ENCODE data around the gene PKD1L1. TPM values are rescaled to one million over a fixed set of nuclear protein-coding genes. Genes with fewer than 3 reads are reported as not detected.

The PKD1L1 gene
- polyA plus RNA-seq, 1 of the 3 experiments (the other 2 are of a cell fraction): 0.10 TPM

DNA sequence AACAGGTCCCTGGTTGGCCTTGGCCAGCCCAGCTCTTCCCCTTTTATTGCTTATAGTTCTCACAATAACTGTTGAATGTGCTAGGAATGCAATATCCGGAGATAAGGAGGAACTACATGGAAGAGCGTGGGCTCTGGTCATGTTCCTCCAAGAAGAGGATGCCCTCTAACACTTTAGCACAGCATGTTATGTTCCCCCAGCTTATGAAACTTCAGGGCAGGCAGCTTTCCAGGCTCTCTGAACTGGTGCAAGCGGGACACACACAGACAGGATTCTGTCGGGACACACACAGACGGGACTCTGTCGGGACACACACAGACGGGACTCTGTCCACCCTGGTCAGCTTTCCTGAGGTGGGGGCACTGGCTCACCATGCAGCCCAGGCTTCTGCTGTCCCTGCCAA lies 141.6 kb downstream of the PKD1L1 start:
- no peak overlapping the region for H3K9ac ChIP-seq
- no peaks in the 10 kb centered on the region for H4K20me1 ChIP-seq (ENCODE audit: insufficient read depth)
- no peak overlapping the region for H3K27ac ChIP-seq (ENCODE audit: low read depth in 2 of 2, low read length in 1 of 2)
- H3K4me1 ChIP-seq (ENCODE audit: control insufficient read depth in 1 of 2, insufficient read depth in 2 of 2, low read depth in 1 of 2, low read length in 1 of 2): peaks cover 0 to 27% of the 10 kb centered on the region in 2 experiments; a peak in 1 of 4 replicates
- no peak overlapping the region for H3K4me3 ChIP-seq (ENCODE audit: low read depth in 2 of 2, low read length in 1 of 2)
- no peaks in the 10 kb centered on the region for H3K9me2 ChIP-seq
- TF ChIP-seq RCOR1 (IDR thresholded peaks at IDR 0.05; ENCODE audit: low read length): no peak
- TF ChIP-seq EP300 (IDR thresholded peaks at IDR 0.05; ENCODE audit: borderline replicate concordance in 1 of 2, low read depth in 1 of 2, low read length in 1 of 2): no peak
- no peak for TF ChIP-seq RXRA (IDR thresholded peaks at IDR 0.05; ENCODE audit: borderline replicate concordance, low read depth)
- no peak for TF ChIP-seq RAD21 (IDR thresholded peaks at IDR 0.05; ENCODE audit: low read length)
- TF ChIP-seq RFX5 (IDR thresholded peaks at IDR 0.05; ENCODE audit: low read length): no peak
- TF ChIP-seq MEF2A (IDR thresholded peaks at IDR 0.05; ENCODE audit: borderline replicate concordance, low read depth): no peak
- TF ChIP-seq, protein P1, sequence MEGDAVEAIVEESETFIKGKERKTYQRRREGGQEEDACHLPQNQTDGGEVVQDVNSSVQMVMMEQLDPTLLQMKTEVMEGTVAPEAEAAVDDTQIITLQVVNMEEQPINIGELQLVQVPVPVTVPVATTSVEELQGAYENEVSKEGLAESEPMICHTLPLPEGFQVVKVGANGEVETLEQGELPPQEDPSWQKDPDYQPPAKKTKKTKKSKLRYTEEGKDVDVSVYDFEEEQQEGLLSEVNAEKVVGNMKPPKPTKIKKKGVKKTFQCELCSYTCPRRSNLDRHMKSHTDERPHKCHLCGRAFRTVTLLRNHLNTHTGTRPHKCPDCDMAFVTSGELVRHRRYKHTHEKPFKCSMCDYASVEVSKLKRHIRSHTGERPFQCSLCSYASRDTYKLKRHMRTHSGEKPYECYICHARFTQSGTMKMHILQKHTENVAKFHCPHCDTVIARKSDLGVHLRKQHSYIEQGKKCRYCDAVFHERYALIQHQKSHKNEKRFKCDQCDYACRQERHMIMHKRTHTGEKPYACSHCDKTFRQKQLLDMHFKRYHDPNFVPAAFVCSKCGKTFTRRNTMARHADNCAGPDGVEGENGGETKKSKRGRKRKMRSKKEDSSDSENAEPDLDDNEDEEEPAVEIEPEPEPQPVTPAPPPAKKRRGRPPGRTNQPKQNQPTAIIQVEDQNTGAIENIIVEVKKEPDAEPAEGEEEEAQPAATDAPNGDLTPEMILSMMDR (IDR thresholded peaks at IDR 0.05): no peak
- TF ChIP-seq EZH2phosphoT487 (IDR thresholded peaks at IDR 0.05; ENCODE audit: borderline replicate concordance, low read depth): no peak
- no peak for TF ChIP-seq SMC3 (IDR thresholded peaks at IDR 0.05; ENCODE audit: low read depth, low read length)
- TF ChIP-seq, protein P2, sequence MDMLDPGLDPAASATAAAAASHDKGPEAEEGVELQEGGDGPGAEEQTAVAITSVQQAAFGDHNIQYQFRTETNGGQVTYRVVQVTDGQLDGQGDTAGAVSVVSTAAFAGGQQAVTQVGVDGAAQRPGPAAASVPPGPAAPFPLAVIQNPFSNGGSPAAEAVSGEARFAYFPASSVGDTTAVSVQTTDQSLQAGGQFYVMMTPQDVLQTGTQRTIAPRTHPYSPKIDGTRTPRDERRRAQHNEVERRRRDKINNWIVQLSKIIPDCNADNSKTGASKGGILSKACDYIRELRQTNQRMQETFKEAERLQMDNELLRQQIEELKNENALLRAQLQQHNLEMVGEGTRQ (IDR thresholded peaks at IDR 0.05; ENCODE audit: borderline replicate concordance, low read depth, low read length): no peak
- TF ChIP-seq GABPA (IDR thresholded peaks at IDR 0.05; ENCODE audit: low read depth): no peak
- no peak for TF ChIP-seq GATA2 (CRISPR knock-in tag; IDR thresholded peaks at IDR 0.05)
- TF ChIP-seq, protein P3, sequence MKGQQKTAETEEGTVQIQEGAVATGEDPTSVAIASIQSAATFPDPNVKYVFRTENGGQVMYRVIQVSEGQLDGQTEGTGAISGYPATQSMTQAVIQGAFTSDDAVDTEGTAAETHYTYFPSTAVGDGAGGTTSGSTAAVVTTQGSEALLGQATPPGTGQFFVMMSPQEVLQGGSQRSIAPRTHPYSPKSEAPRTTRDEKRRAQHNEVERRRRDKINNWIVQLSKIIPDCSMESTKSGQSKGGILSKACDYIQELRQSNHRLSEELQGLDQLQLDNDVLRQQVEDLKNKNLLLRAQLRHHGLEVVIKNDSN (IDR thresholded peaks at IDR 0.05; ENCODE audit: borderline replicate concordance, low read depth): no peak
- TF ChIP-seq TCF12 (IDR thresholded peaks at IDR 0.05): no peak
- TF ChIP-seq ELF1 (IDR thresholded peaks at IDR 0.05): no peak
- TF ChIP-seq CHD2 (IDR thresholded peaks at IDR 0.05; ENCODE audit: low read length, partially characterized antibody): no peak
- no peak for TF ChIP-seq NRF1 (IDR thresholded peaks at IDR 0.05; ENCODE audit: low read depth, low read length)
- no peak for TF ChIP-seq JUND (IDR thresholded peaks at IDR 0.05)
- no peak for TF ChIP-seq POLR2AphosphoS5 (IDR thresholded peaks at IDR 0.05; ENCODE audit: low read depth, low read length)
- no peak for TF ChIP-seq FOXM1 (IDR thresholded peaks at IDR 0.05; ENCODE audit: low read depth)
- no peaks in the 10 kb centered on the region for H3K27me3 ChIP-seq (ENCODE audit: insufficient read depth)
- 88% methylated on average over 7 of the region's 7 CpGs for WGBS (ENCODE audit: low lambda C conversion rate)
- H3K9me3 ChIP-seq: no peaks in the 10 kb centered on the region
- H3K36me3 ChIP-seq (replicated peaks in 1 of 2; ENCODE audit: control insufficient read depth in 1 of 2, insufficient read depth in 2 of 2, low read length in 1 of 2): no peaks in the 10 kb centered on the region
- no peak for DNase-seq
- H3K79me2 ChIP-seq (ENCODE audit: insufficient read depth): no peaks in the 10 kb centered on the region
- CTCF ChIA-PET: interaction anchor here (0.6 to 7.7 kb wide), 8 partner anchors 12 to 540 kb away, joined by 3 to 55 read pairs (median 6); no protein-coding TSS in a partner anchor
- no peak overlapping the region for H3K4me2 ChIP-seq
- POLR2A ChIA-PET: interaction anchor here (0.6 kb wide), 1 partner anchor 170 kb away, joined by 3 read pairs; no protein-coding TSS in a partner anchor
- no peak overlapping the region for H2AFZ ChIP-seq (ENCODE audit: low read depth)
- H3F3A ChIP-seq (replicated peaks; ENCODE audit: insufficient read depth): no peaks in the 10 kb centered on the region

Measured in SK-N-SH (cell line).